Breast epithelium (tissue), 4 donors: ENCODE data around the gene F11R. TPM values are rescaled to one million over a fixed set of nuclear protein-coding genes. Genes with fewer than 3 reads are reported as not detected.
"Not testable (repeated sequence)": the region's sequence is repeated elsewhere in the genome, so short reads cannot be mapped to it uniquely, and the experiment has no call there.

Experiments used
- DNase-seq, 2 donors: peaks; one replicate each; pipeline ENCODE4 v3.0.0-alpha.2; 2019; ENCODE audit warnings: low spot score in 2 of 2
- H3K27ac ChIP-seq, 2 donors: fragments of 200-600 bp; sonication (generic) in 1 of 2; one replicate each; pipeline ENCODE4 v1.5.1; 2016 to 2019; ENCODE audit warnings: mild to moderate bottlenecking in 1 of 2
- H3K27me3 ChIP-seq, 2 donors: fragments of 200-600 bp; sonication (generic) in 1 of 2; one replicate each; pipeline versions ENCODE4 v1.5.1 to v1.6.0; 2017 to 2019; ENCODE audit warnings: control low read depth in 1 of 2, mild to moderate bottlenecking in 1 of 2
- H3K36me3 ChIP-seq: fragments of 200-600 bp; one replicate; pipeline ENCODE4 v1.5.1; 2019
- H3K4me1 ChIP-seq, 2 donors: fragments of 200-600 bp; sonication (generic); one replicate each; pipeline ENCODE4 v1.5.1; 2016 to 2019; ENCODE audit warnings: control low read depth in 1 of 2
- H3K4me3 ChIP-seq, 3 donors: fragments of 200-600 bp; sonication (generic); 1 replicate in 2 of 3; 2 replicates in 1 of 3; pipeline ENCODE4 v1.5.1; 2016 to 2019; ENCODE audit warnings: mild to moderate bottlenecking in 3 of 3, moderate library complexity in 2 of 3
- H3K9me3 ChIP-seq, 2 donors: fragments of 200-600 bp; sonication (generic) in 1 of 2; one replicate each; pipeline ENCODE4 v1.5.1; 2016 to 2019; ENCODE audit warnings: control low read depth in 1 of 2
- POLR2A ChIP-seq: fragments of 450-650 bp; IDR thresholded peaks from one replicate; pipeline ENCODE4 v1.6.1; 2016; ENCODE audit warnings: antibody characterized with exemption, mild to moderate bottlenecking, moderate library complexity
- POLR2AphosphoS5 ChIP-seq, 3 donors: sonication (generic); formaldehyde crosslinking; IDR thresholded peaks; one replicate each; pipeline ENCODE4 v1.6.1; 2017; ENCODE audit warnings: antibody characterized with exemption in 3 of 3
- intact Hi-C: fragments of 100-400 bp; cut with DNase I; formaldehyde crosslinking; loops from one replicate; pipeline ENCODE4 v1.15.1; 2023; ENCODE audit warnings: low total_unique reads
- total RNA-seq, 3 donors: library from RNA; depleted of rRNA; stranded (reverse); fragments of >200 nt; gene quantifications; one replicate each; pipeline ENCODE4 v1.1.0, GENCODE V29; 2016
- TF ChIP-seq, protein P1 (sequence below), 3 donors: fragments of 450-650 bp; IDR thresholded peaks; one replicate each; pipeline ENCODE4 v1.5.1; 2016 to 2017; ENCODE audit warnings: antibody characterized with exemption in 3 of 3, mild to moderate bottlenecking in 3 of 3, moderate library complexity in 3 of 3

Gene F11R
- total RNA-seq, 3 donors from 2014 or later, result 41.1 to 74.3 (median 48.8) TPM

DNA sequence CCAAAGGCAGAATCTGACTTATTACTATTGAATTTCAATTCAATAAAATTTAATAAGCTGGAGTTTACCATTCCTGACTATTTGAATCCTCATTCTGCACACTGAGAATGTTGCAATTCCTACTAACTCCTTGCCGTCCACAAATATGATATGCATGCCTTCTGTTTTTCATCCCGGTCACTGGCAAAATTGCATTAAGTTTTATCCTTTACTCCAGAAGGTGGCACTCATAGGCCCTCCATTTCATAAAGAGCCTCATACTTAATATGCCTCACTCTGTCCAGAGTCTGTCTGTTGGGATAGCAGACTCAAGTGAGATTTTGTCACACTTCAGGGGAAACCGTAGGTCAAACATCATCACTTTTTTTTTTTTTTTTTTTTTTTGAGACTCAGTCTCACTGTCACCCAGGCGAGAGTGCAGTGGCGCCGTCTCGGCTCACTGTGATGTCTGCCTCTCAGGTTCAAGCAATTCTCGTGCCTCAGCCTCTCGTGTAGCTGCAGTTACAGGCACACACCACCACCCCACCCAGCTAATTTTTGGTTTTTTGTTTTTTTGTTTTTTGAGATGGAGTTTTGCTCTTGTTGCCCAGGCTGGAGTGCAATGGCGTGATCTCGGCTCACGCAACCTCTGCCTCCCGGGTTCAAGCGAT, 27.3 kb downstream of the F11R start:
- intact Hi-C loops, result no loop called here
- Histone ChIP-seq H3K4me1 (no peaks in the 10 kb centered on the region), H3K27me3 (no peaks in the 10 kb centered on the region), H3K9me3 (no peaks in the 10 kb centered on the region), H3K27ac (no peak overlapping the region), H3K36me3 (no peaks in the 10 kb centered on the region), H3K4me3 (no peak overlapping the region)
- no peak for DNase-seq
- TF ChIP-seq POLR2A, result no peak
- TF ChIP-seq, protein P1, sequence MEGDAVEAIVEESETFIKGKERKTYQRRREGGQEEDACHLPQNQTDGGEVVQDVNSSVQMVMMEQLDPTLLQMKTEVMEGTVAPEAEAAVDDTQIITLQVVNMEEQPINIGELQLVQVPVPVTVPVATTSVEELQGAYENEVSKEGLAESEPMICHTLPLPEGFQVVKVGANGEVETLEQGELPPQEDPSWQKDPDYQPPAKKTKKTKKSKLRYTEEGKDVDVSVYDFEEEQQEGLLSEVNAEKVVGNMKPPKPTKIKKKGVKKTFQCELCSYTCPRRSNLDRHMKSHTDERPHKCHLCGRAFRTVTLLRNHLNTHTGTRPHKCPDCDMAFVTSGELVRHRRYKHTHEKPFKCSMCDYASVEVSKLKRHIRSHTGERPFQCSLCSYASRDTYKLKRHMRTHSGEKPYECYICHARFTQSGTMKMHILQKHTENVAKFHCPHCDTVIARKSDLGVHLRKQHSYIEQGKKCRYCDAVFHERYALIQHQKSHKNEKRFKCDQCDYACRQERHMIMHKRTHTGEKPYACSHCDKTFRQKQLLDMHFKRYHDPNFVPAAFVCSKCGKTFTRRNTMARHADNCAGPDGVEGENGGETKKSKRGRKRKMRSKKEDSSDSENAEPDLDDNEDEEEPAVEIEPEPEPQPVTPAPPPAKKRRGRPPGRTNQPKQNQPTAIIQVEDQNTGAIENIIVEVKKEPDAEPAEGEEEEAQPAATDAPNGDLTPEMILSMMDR (IDR thresholded peaks at IDR 0.05), result peak in 2 of 3 donors; percentile 22 to 40

DNA sequence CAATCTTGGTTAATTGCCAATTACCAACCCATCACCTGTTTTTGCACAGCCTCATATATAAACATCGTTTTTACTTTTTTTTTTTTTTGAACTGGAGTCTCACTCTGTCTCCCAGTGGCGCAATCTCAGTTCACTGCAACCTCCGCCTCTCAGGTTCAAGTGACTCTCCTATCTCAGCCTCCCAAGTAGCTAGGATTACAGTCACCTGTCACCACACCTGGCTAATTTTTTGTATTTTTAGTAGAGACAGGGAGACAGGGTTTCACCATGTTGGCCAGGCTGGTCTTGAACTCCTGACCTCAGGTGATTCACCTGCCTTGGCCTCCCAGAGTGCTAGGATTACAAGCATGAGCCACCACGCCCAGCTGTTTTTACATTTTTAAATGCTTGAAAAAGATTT, 28.9 kb downstream of the F11R start:
- intact Hi-C loops, H3K4me1 ChIP-seq, H3K27ac ChIP-seq, H3K36me3 ChIP-seq, H3K27me3 ChIP-seq, DNase-seq, H3K4me3 ChIP-seq, H3K9me3 ChIP-seq: not testable (repeated sequence)

DNA sequence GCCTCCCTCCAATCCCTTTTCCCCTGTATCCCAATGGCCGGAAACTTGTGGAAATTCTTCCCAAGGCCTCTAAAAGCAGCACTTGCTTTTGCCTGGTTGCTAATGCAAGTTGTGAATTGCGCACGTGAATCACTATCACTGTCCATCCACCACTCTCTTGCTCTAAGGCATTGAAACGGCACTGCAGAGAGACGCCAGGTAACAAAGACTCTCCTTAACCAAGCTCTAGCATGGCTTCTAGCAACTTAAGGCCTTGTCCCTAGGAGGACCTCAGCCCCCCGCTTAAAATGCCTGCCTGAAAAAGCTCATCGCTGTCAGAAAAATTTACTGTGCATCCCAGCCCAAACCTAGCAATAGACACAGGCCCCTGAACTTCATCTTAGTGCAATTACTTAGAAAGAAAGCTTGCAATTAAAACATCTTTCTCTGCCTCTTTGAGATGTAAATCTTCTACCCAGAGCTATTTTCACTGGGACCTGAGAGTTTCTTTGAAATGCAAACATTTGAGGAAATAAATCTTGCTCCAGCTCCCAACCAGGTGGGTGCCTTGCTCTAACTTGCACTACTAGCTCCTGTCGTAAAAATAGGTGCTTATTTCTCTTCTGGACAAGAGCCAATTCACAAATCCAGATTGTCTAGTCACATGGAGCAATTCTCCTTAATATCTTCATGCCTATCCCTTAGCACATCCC, 33.4 kb downstream of the F11R start:
- no peaks in the 10 kb centered on the region for H3K9me3 ChIP-seq
- no peaks in the 10 kb centered on the region for H3K4me1 ChIP-seq
- DNase-seq, result no peak
- TF ChIP-seq POLR2AphosphoS5 (IDR thresholded peaks at IDR 0.05) (no peak), POLR2A (no peak)
- TF ChIP-seq, protein P1 (IDR thresholded peaks at IDR 0.05), result no peak
- H3K4me3 ChIP-seq, result no peak overlapping the region
- H3K36me3 ChIP-seq, result no peaks in the 10 kb centered on the region
- intact Hi-C loops, result no loop called here
- peaks cover 0 to 4% of the 10 kb centered on the region in 2 donors for H3K27me3 ChIP-seq
- H3K27ac ChIP-seq, result no peak overlapping the region

DNA sequence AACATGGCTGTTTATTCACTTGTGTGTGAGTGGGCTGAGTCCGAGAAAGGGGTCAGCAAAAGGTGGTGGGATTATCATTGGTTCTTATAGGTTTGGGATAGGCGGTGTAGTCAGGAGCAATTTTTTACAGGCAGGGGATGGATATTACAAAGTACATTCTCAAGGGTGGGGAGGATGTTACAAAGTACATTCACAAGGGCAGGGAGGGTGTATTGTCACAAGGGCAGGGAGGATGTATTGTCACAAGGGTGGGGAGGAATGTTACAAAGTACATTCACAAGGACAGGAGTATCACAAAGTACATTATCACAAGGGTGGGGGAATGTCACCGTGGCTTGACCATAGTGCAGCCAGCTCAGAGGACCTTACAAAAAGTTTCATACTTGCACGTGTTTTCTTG, 35.2 kb downstream of the F11R start:
- no peaks in the 10 kb centered on the region for H3K4me1 ChIP-seq
- no peak overlapping the region for H3K4me3 ChIP-seq
- no peaks in the 10 kb centered on the region for H3K9me3 ChIP-seq
- peaks cover 0 to 20% of the 10 kb centered on the region in 2 donors for H3K27me3 ChIP-seq
- TF ChIP-seq, protein P1 (IDR thresholded peaks at IDR 0.05), result no peak
- H3K36me3 ChIP-seq, result no peaks in the 10 kb centered on the region
- intact Hi-C loops, result no loop called here
- DNase-seq, result no peak
- H3K27ac ChIP-seq, result no peak overlapping the region

DNA sequence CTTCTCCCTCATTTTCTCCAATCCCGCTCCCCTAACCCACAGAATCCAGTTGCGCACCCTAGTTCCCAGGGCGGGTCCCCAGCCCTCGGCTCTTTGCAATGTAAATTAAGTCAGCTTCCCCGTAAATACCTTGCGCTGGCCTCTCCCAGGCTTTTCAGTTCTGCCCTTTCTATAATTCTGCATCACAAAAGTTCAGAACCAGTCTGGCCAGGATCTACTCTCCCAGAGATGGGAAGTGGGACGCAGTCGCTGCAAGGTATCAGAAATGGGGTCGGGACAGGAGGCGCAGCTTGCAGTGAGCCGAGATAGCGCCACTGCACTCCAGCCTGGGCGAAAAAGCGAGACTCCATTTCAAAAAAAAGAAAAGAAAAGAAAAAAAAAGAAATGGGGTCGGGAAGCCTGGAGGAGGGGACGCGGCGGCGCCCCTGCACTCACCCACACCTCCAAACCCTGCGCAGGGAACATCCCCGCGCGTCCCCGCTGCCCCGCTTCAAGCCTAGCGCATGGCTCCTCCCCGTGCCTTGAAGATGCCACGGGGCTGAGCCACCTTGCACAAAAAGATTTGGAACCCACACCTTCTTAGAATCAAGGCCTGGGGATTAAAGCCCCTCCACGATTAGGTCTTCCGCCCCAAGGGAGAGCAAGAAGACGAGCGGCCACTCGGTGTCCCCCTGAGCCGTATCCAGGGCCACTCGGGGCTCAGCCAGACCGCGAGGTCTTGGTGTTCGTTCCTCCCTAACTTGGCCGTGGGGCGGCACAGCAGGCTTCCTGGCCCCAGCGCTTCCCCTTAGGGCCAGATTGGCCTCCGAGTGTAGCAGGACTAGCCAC, 39.2 kb downstream of the F11R start:
- Histone ChIP-seq H3K9me3 (no peaks in the 10 kb centered on the region), H3K4me3 (peak overlapping the region in 1 of 3 donors; percentile 31), H3K27ac (no peak overlapping the region), H3K36me3 (no peaks in the 10 kb centered on the region), H3K4me1 (no peaks in the 10 kb centered on the region), H3K27me3 (peaks cover 0 to 20% of the 10 kb centered on the region in 2 donors)
- no peak for DNase-seq
- TF ChIP-seq, protein P1 (IDR thresholded peaks at IDR 0.05), result no peak
- TF ChIP-seq POLR2A, result no peak
- TF ChIP-seq POLR2AphosphoS5 (IDR thresholded peaks at IDR 0.05), result no peak
- intact Hi-C loops, result no loop called here
